IMR-90 (cell line): ENCODE measurements around the gene ALOXE3. TPM values are rescaled to one million over a fixed set of nuclear protein-coding genes. Genes with fewer than 3 reads are reported as not detected.

Experiments
- ATAC-seq: fragments of 200-7000 bp; cut with Tn5 transposase; 2 replicates; pipeline ENCODE4 v1.9.1; 2020; ENCODE audit warnings: low read depth, mild to moderate bottlenecking, moderate library complexity
- BruUV-seq: library from RNA; stranded (reverse); fragments of 400-500 nt; replicated peaks from 2 replicates; lab custom pipeline; 2021; lab: Mats Ljungman, UMichigan
- CTCF ChIA-PET: fragments of 300-600 bp; formaldehyde crosslinking; extraction: SDS; loops from one replicate; lab custom pipeline; 2021; ENCODE audit warnings: antibody characterized with exemption; lab: Yijun Ruan, JAX
- POLR2A ChIA-PET: fragments of 300-600 bp; sonication (Branson Sonifier 250); formaldehyde crosslinking; loops from one replicate; lab custom pipeline; 2022; ENCODE audit warnings: antibody characterized with exemption; ENCODE audit not compliant: unreplicated experiment; lab: Charles Lee
- DNase-seq: peaks from one replicate; pipeline ENCODE4 v3.0.0; 2013
- H2AFZ ChIP-seq: replicated peaks from 2 replicates; pipeline ENCODE3; 2013; ENCODE audit warnings: low read length, mild to moderate bottlenecking; ENCODE audit not compliant: poor library complexity
- H2AK5ac ChIP-seq: 2 replicates; pipeline ENCODE4 v1.6.1; 2013; ENCODE audit warnings: low read depth, low read length, inconsistent platforms
- H2AK9ac ChIP-seq: replicated peaks from 2 replicates; pipeline ENCODE3; 2013; ENCODE audit warnings: mild to moderate bottlenecking, low read depth, low read length, moderate library complexity; ENCODE audit not compliant: poor library complexity
- H2BK120ac ChIP-seq: 2 replicates; pipeline ENCODE4 v1.6.1; 2013; ENCODE audit warnings: low read depth, low read length, inconsistent platforms
- H2BK15ac ChIP-seq: 3 replicates; pipeline ENCODE4 v1.6.1; 2013; ENCODE audit warnings: low read depth, low read length, inconsistent platforms
- H2BK20ac ChIP-seq: 2 replicates; pipeline ENCODE4 v1.6.1; 2013; ENCODE audit warnings: low read depth, mild to moderate bottlenecking, inconsistent platforms, low read length, moderate library complexity
- H2BK5ac ChIP-seq: 2 replicates; pipeline ENCODE4 v1.6.1; 2013; ENCODE audit warnings: mild to moderate bottlenecking, low read depth, low read length, inconsistent platforms; ENCODE audit not compliant: poor library complexity, severe bottlenecking
- H3K14ac ChIP-seq: replicated peaks from 2 replicates; pipeline ENCODE4 v1.6.1; 2013; ENCODE audit warnings: low read depth, low read length, inconsistent platforms
- H3K18ac ChIP-seq: 2 replicates; pipeline ENCODE4 v1.6.1; 2013; ENCODE audit warnings: low read depth, low read length, control low read depth
- H3K23ac ChIP-seq: 2 replicates; pipeline ENCODE4 v1.6.1; 2013; ENCODE audit warnings: low read depth, low read length, inconsistent platforms
- H3K27ac ChIP-seq: 2 replicates; pipeline ENCODE4 v1.5.1; 2013; ENCODE audit warnings: mild to moderate bottlenecking, control low read depth, low read length; ENCODE audit not compliant: insufficient read depth
- H3K27me3 ChIP-seq: 2 replicates; pipeline ENCODE4 v1.6.1; 2013; ENCODE audit warnings: low read length; ENCODE audit not compliant: control insufficient read depth, insufficient read depth
- H3K36me3 ChIP-seq: 2 replicates; pipeline ENCODE4 v1.6.1; 2013; ENCODE audit warnings: low read length, mixed read lengths; ENCODE audit not compliant: control insufficient read depth, insufficient read depth
- H3K4ac ChIP-seq: 2 replicates; pipeline ENCODE4 v1.6.1; 2013; ENCODE audit warnings: low read depth, low read length, inconsistent platforms
- H3K4me1 ChIP-seq: 2 replicates; pipeline ENCODE4 v1.6.1; 2013; ENCODE audit warnings: low read length, mixed read lengths; ENCODE audit not compliant: control insufficient read depth, insufficient read depth
- H3K4me2 ChIP-seq: 2 replicates; pipeline ENCODE4 v1.6.1; 2013; ENCODE audit warnings: low read depth, mild to moderate bottlenecking, control low read depth, low read length, moderate library complexity
- H3K4me3 ChIP-seq: 2 replicates; pipeline ENCODE4 v1.5.1; 2013; ENCODE audit warnings: low read depth, mild to moderate bottlenecking, control low read depth, low read length, moderate library complexity; ENCODE audit not compliant: insufficient read depth
- H3K56ac ChIP-seq: 2 replicates; pipeline ENCODE4 v1.6.1; 2013; ENCODE audit warnings: low read length, inconsistent platforms; ENCODE audit not compliant: insufficient read depth; ENCODE audit errors: extremely low read depth
- H3K79me1 ChIP-seq, 2 experiments: 2 replicates each; pipeline ENCODE4 v1.6.1; 2013; ENCODE audit warnings: low read length in 2 of 2, inconsistent platforms in 1 of 2, low read depth in 1 of 2
- H3K9ac ChIP-seq: 2 replicates; pipeline ENCODE4 v1.6.1; 2013; ENCODE audit warnings: low read depth, low read length, control low read depth
- H3K9me1 ChIP-seq: 2 replicates; pipeline ENCODE4 v1.6.1; 2013; ENCODE audit warnings: low read length, inconsistent platforms; ENCODE audit not compliant: insufficient read depth
- H3K9me3 ChIP-seq: 2 replicates; pipeline ENCODE4 v1.6.1; 2013; ENCODE audit warnings: low read length; ENCODE audit not compliant: control insufficient read depth, insufficient read depth
- H4K20me1 ChIP-seq: 2 replicates; pipeline ENCODE4 v1.6.1; 2013; ENCODE audit warnings: low read length, inconsistent platforms; ENCODE audit not compliant: insufficient read depth
- H4K5ac ChIP-seq: 2 replicates; pipeline ENCODE4 v1.6.1; 2013; ENCODE audit warnings: mild to moderate bottlenecking, low read depth, low read length, control low read depth
- H4K8ac ChIP-seq, 2 experiments: 2 replicates each; pipeline ENCODE4 v1.6.1; 2013; ENCODE audit warnings: low read depth in 2 of 2, low read length in 2 of 2, control low read depth in 1 of 2, inconsistent platforms in 1 of 2
- H4K91ac ChIP-seq: 2 replicates; pipeline ENCODE4 v1.6.1; 2013; ENCODE audit warnings: low read depth, low read length, inconsistent platforms; ENCODE audit not compliant: insufficient read depth
- CTCF ChIP-seq: conservative IDR thresholded peaks from 2 replicates; pipeline ENCODE4 v1.5.1; 2012; ENCODE audit warnings: mild to moderate bottlenecking, low read depth, low read length, improper control_type of control experiment
- FOS ChIP-seq: fragments of 150-350 bp; IDR thresholded peaks from 2 replicates; pipeline ENCODE4 v1.6.1; 2016; ENCODE audit warnings: low read depth, low read length
- RFX5 ChIP-seq: IDR thresholded peaks from 2 replicates; pipeline ENCODE4 v1.8.0; 2012; ENCODE audit warnings: low read depth, mild to moderate bottlenecking, low read length, moderate library complexity
- WGBS, 2 experiments: methylation state at CpG; one replicate each; pipeline versions ENCODE4 v1.1.5 to v1.1.7; 2013; ENCODE audit warnings: missing lambda C conversion rate in 2 of 2; ENCODE audit not compliant: insufficient read length in 1 of 2; ENCODE audit errors: extremely low coverage in 2 of 2; 5-methylcytosine and 5-hydroxymethylcytosine counted together
- dilution Hi-C: fragments of 300-500 bp; cut with HindIII; formaldehyde crosslinking; loops from one replicate; pipeline ENCODE4 v1.14.3; 2018; ENCODE audit warnings: low sequenced_read_pairs; ENCODE audit not compliant: unreplicated experiment
- in situ Hi-C: fragments of 300-500 bp; cut with MboI; formaldehyde crosslinking; loops from 3 replicates; pipeline ENCODE4 v1.14.3; 2019; ENCODE audit warnings: low sequenced_read_pairs, inconsistent platforms, mixed read lengths
- intact Hi-C: fragments of 100-400 bp; cut with micrococcal nuclease; formaldehyde crosslinking; loops from 2 replicates; pipeline ENCODE4 v1.10.0; 2022
- polyA plus RNA-seq, 3 experiments: library from polyadenylated mRNA; depleted of rRNA; stranded (reverse); fragments of >200 nt; gene quantifications; 2 replicates each; pipeline ENCODE4 v1.2.3, GENCODE V29; 2012; ENCODE audit warnings: low replicate concordance in 1 of 3
- total RNA-seq: library from RNA; depleted of rRNA; stranded (reverse); fragments of >200 nt; gene quantifications from 2 replicates; pipeline ENCODE4 v1.2.3, GENCODE V29; 2012

Gene ALOXE3
- total and polyA plus RNA-seq, 2 of the 4 experiments (the other 2 are of a cell fraction), result under 0.01 to 0.26 TPM

- Histone ChIP-seq H2BK120ac (no peak overlapping the region), H3K4me1 (peaks cover 4% of the 10 kb centered on the region), H3K4me3 (no peak overlapping the region), H3K4me2 (no peak overlapping the region), H3K27ac (no peak overlapping the region), H3K18ac (no peak overlapping the region), H4K20me1 (peaks cover 2% of the 10 kb centered on the region; the same call in 1 of the 2 replicates), H3K9me3 (no peaks in the 10 kb centered on the region), H3K27me3 (no peaks in the 10 kb centered on the region), H3K9me1 (peaks cover 3% of the 10 kb centered on the region), H3K9ac (no peak overlapping the region), H2BK5ac (no peak overlapping the region), H3K79me1 (no peaks in the 10 kb centered on the region), H4K5ac (no peak overlapping the region), H3K14ac (no peak overlapping the region), H3K23ac (no peak overlapping the region), H4K91ac (no peak overlapping the region), H3K4ac (no peak overlapping the region), H2AK5ac (no peak overlapping the region), H2BK15ac (no peak overlapping the region), H2AFZ (peak overlapping the region; percentile 61), H4K8ac (no peak overlapping the region), H3K36me3 (no peaks in the 10 kb centered on the region), H2BK20ac (no peak overlapping the region), H2AK9ac (no peak overlapping the region), H3K56ac (no peak overlapping the region)
- DNase-seq (no peak), ATAC-seq (no peak)
- no peak for TF ChIP-seq RFX5
- TF ChIP-seq CTCF, result no peak
- no peak for TF ChIP-seq FOS
- BruUV-seq, result no TSS peak
- in situ Hi-C loops, result no loop called here
- 61% methylated on average over 2 of the region's 4 CpGs; no CpG with 5 or more reads in 1 of the 2 experiments for WGBS, 2 experiments
- ChIA-PET CTCF (interaction anchor here (1.2 kb wide), 1 partner anchor 15 kb away, joined by 6 read pairs; the partner anchor contains the start of gene ALOXE3), POLR2A (interaction anchor here (1.0 kb wide), 1 partner anchor 39 kb away, joined by 3 read pairs; no protein-coding TSS in a partner anchor)
- dilution Hi-C loops, result no loop called here
- intact Hi-C loops, result no loop called here
Observed at GRCh38 chr17:8133941-8134340, 15.6 kb upstream of the ALOXE3 start.
